GM03348 (cell line): ENCODE data around the gene REL.
A peak's percentile ranks its signal among the peaks of the same experiment; 100 is the strongest.
"Not testable (repeated sequence)": the region's sequence is repeated elsewhere in the genome, so short reads cannot be mapped to it uniquely, and the experiment has no call there.

Source experiments
- DNase-seq: peaks from one replicate; pipeline ENCODE4 v3.0.0; 2012; ENCODE audit warnings: low spot score

Gene REL

GRCh38 chr2:60881047-60881932 lies at the start of gene REL:
REL (plus strand) TSS chr2:60881574; CDS start chr2:60881841, 267 bp downstream.
- DNase-seq, result peak; percentile 98

- no peak for DNase-seq
These were observed 49.5 kb upstream of the REL start for GRCh38 chr2:60831921-60832320.

- DNase-seq, result no peak
These were observed 48.8 kb upstream of the REL start for GRCh38 chr2:60832621-60833020.

- no peak for DNase-seq
These were observed 47.1 kb upstream of the REL start for GRCh38 chr2:60834270-60834717.

- DNase-seq, result no peak
These were observed 44.9 kb upstream of the REL start for GRCh38 chr2:60836491-60836890.

GRCh38 chr2:60837123-60837522 lies 44.3 kb upstream of the REL start:
- no peak for DNase-seq

GRCh38 chr2:60838481-60838880 lies 42.9 kb upstream of the REL start:
- no peak for DNase-seq

- no peak for DNase-seq
These were observed 42.1 kb upstream of the REL start for GRCh38 chr2:60839126-60839813.

GRCh38 chr2:60840880-60841279 lies 40.5 kb upstream of the REL start:
- no peak for DNase-seq

GRCh38 chr2:60843006-60843405 lies 38.4 kb upstream of the REL start:
- DNase-seq, result no peak

- DNase-seq, result no peak
These were observed 37.3 kb upstream of the REL start for GRCh38 chr2:60844105-60844504.

GRCh38 chr2:60847854-60848253 lies 33.5 kb upstream of the REL start:
- DNase-seq, result no peak

GRCh38 chr2:60849187-60849586 lies 32.2 kb upstream of the REL start:
- DNase-seq, result no peak

GRCh38 chr2:60852282-60852860 lies 29.0 kb upstream of the REL start:
- no peak for DNase-seq

- no peak for DNase-seq
These were observed 27.8 kb upstream of the REL start for GRCh38 chr2:60853531-60853930.

- DNase-seq, result no peak
These were observed 25.2 kb upstream of the REL start for GRCh38 chr2:60855989-60856669.

- DNase-seq, result no peak
These were observed 24.3 kb upstream of the REL start for GRCh38 chr2:60857056-60857455.

GRCh38 chr2:60858897-60859311 lies 22.5 kb upstream of the REL start:
- DNase-seq, result no peak

GRCh38 chr2:60861736-60862135 lies 19.6 kb upstream of the REL start:
- DNase-seq, result no peak

- no peak for DNase-seq
These were observed 18.7 kb upstream of the REL start for GRCh38 chr2:60862642-60863041.

GRCh38 chr2:60865361-60865760 lies 16.0 kb upstream of the REL start:
- not testable (repeated sequence) for DNase-seq

GRCh38 chr2:60867007-60867406 lies 14.4 kb upstream of the REL start:
- no peak for DNase-seq
